HG02642 (cell line): ENCODE results near the gene LTBR.

Experiments used
- ATAC-seq: cut with Tn5 transposase; IDR thresholded peaks from one replicate; pipeline ENCODE4 v1.9.1; 2021; ENCODE audit warnings: mild to moderate bottlenecking; ENCODE audit not compliant: unreplicated experiment, poor library complexity

LTBR gene

GRCh38 chr12:6367065-6367968 is 16.6 kb upstream of the LTBR start:
- ATAC-seq = peak; percentile 54

GRCh38 chr12:6367969-6368892 is 15.7 kb upstream of the LTBR start:
- ATAC-seq = no peak

GRCh38 chr12:6368906-6369525 is 14.9 kb upstream of the LTBR start:
- ATAC-seq = no peak

GRCh38 chr12:6369916-6370575 is 13.9 kb upstream of the LTBR start:
- ATAC-seq = no peak

- ATAC-seq = no peak
Measured at GRCh38 chr12:6370576-6370935, 13.4 kb upstream of the LTBR start.

GRCh38 chr12:6370994-6371754 is 12.8 kb upstream of the LTBR start:
- no peak for ATAC-seq

GRCh38 chr12:6372403-6373003 is 11.5 kb upstream of the LTBR start:
- no peak for ATAC-seq

- ATAC-seq = no peak
Measured at GRCh38 chr12:6373022-6373787, 10.8 kb upstream of the LTBR start.

- no peak for ATAC-seq
Measured at GRCh38 chr12:6374028-6374785, 9.8 kb upstream of the LTBR start.

GRCh38 chr12:6374786-6375160 is 9.2 kb upstream of the LTBR start:
- no peak for ATAC-seq

- no peak for ATAC-seq
Measured at GRCh38 chr12:6375269-6376078, 8.5 kb upstream of the LTBR start, which contains the start of gene SCNN1A. SCNN1A (minus strand) TSS chr12:6375563; CDS start chr12:6374783, 780 bp downstream.

- no peak for ATAC-seq
Measured at GRCh38 chr12:6376079-6376869, 7.7 kb upstream of the LTBR start.

GRCh38 chr12:6376870-6377666 is 6.9 kb upstream of the LTBR start:
- no peak for ATAC-seq

GRCh38 chr12:6377667-6377994 is 6.3 kb upstream of the LTBR start:
- no peak for ATAC-seq

- ATAC-seq = no peak
Measured at GRCh38 chr12:6378709-6379472, 5.1 kb upstream of the LTBR start.
